D721Med (cell line): ENCODE data around the gene MCUB.

ENCODE experiments used
- DNase-seq: peaks from one replicate; pipeline ENCODE4 v3.0.0; 2011; ENCODE audit warnings: low spot score; ENCODE audit not compliant: insufficient read length
- FAIRE-seq: peaks from 2 replicates; lab custom pipeline; 2011; peaks lifted over from hg19 to GRCh38; lab: Jason Lieb, UNC
- TF ChIP-seq, protein P1 (sequence below): IDR thresholded peaks from 2 replicates; pipeline ENCODE4 v1.5.1; 2012; ENCODE audit warnings: mild to moderate bottlenecking, control low read depth; ENCODE audit not compliant: insufficient read depth; ENCODE audit errors: missing control alignments

MCUB gene

DNA sequence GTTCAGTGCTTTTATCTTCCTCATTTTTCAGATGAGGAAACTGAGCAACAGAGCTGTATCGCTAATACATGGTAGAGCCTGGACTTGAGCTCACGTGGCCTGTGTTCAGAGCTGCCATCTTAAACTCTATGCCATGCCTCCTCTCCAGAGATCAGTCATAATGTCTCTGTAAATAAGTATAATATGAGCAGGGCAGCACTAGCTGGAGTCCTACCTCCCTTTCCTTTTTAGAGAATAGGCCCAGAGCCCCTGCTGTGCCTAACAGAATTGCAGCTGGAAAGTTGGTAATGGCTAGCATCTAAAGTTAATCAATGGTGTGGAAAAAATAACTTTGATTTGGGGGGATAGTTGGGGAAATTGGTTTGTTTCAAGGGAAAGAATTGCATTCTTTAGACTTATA, 122.8 kb downstream of the MCUB start:
- no peak for DNase-seq
- FAIRE-seq, result no peak
- TF ChIP-seq, protein P1, sequence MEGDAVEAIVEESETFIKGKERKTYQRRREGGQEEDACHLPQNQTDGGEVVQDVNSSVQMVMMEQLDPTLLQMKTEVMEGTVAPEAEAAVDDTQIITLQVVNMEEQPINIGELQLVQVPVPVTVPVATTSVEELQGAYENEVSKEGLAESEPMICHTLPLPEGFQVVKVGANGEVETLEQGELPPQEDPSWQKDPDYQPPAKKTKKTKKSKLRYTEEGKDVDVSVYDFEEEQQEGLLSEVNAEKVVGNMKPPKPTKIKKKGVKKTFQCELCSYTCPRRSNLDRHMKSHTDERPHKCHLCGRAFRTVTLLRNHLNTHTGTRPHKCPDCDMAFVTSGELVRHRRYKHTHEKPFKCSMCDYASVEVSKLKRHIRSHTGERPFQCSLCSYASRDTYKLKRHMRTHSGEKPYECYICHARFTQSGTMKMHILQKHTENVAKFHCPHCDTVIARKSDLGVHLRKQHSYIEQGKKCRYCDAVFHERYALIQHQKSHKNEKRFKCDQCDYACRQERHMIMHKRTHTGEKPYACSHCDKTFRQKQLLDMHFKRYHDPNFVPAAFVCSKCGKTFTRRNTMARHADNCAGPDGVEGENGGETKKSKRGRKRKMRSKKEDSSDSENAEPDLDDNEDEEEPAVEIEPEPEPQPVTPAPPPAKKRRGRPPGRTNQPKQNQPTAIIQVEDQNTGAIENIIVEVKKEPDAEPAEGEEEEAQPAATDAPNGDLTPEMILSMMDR, result no peak

DNA sequence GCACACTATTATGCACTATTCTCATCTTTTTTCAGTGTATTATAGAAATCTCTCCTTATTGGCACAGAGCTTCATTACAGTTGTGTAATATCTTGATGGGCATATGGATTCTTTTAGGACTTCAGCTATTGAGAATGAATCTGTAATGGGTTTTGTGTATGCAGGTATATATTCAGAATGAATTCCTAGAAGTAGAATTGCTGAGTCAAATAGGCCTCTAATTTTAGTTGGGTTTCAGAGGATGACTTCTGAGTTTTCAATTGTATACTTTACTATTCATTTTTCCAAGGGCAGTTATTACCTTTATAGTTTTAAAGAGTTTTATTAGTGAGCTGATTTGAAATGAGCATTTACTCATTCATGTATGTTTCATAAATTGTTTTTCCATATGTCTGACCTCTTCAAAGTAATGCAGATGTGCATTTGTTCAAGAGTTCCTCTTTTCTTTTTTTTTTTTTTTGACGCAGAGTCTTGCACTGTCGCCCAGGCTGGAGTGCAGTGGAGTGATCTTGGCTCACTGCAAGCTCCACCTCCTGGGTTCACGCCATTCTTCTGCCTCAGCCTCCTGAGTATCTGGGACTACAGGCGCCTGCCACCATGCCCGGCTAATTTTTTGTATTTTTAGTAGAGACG, 123.7 kb downstream of the MCUB start:
- DNase-seq (no peak), FAIRE-seq (no peak)
- TF ChIP-seq, protein P1, result no peak

DNA sequence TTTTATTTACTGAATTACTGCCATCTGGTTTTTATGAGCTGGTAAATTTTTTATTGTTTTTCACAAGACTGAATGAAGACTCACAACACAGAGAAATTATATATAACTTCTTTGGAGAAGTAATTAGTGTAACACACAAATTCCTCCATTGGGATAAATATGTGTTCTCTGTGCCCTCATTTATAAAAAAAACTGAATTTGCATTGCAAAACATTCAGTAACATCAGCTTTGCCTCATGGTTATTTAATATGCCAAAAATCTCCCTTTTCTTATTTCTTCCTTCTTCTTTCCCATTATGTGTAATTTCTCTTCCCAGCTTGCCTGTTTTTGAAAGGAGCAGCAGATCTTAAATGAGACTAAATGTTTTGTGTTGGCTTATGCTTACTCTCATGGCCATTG, 124.7 kb downstream of the MCUB start:
- DNase-seq, result no peak
- no peak for FAIRE-seq
- TF ChIP-seq, protein P1, result no peak

DNA sequence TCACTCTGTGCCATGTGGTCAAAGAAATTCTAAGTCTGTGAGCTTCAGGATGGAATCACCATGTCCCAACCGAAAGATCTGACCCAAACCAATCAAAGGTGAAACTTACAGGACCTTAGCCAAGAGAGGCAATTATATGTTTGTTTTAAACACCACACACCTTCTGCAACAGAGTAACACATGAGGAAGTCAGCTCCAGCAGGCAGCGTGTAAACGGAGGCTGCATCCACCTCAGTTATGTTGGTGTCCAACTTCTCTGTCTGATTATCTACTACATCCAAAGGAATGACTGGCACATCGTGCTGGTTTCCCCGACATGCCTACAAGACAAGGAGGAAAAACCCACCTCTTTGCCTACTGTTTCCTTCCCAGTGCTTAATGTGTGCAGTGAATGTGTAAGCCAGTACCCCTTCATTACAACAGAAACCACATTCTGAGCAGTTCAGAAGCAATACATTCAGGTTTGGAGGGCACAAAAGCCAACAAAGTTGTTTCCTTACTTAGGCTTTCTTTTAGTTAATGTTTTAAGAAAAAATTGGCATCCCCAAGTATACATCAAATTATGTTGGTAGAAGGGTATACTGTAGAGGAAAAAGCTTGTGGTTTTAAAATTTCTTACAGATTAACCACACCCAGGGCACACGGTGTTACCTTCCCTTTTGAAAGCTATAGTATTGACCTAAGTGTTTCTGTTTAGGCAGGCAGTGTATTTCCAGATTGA, 130.8 kb downstream of the MCUB start:
- no peak for FAIRE-seq

DNA sequence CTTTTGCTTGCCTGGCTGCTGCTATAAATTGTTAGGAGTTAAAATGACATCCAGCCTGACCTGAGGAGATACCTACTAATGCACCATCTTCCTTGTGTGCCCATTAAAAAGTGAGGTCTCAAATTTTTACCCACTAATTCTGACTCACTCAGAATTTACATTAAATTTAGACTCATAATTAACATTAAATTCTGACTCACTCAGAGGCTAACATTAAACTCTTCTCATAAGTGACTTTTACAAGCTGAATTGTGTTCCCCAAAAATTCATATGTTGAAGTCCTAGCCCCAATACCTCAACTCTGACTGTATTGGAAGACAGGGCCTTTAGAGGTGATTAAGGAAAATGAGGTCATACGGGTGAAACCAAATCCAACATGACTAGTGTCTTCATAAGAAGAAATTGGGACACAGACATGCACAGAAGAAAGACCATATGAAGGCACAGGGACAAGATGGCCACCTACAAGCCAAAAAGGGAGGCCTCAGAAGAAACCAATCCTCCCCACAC, 131.4 kb downstream of the MCUB start:
- TF ChIP-seq, protein P1, result no peak
- no peak for FAIRE-seq
- no peak for DNase-seq

More for the DNA sequence above, 130.8 kb downstream of the MCUB start:
- no peak for DNase-seq
- TF ChIP-seq, protein P1, result no peak

DNA sequence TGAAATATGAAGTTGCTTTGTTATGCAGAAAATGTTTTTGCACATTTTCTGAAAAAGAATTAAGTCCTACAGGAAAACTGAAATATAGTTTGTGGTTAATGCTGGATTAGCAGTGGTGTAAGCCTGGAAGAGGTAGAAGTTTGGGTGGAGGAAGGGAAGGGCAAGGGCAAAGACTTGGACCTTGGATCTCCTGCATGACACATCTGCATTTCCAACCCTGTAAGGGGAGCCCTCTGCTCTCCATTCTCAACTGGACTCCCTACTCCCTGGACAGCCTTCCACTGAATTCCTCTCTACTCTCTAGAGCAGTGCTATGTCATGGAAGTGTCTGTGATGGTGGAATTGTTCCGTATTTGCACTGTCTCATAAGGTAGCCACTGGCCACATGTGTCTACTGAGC, 138.6 kb downstream of the MCUB start:
- TF ChIP-seq, protein P1, result no peak
- DNase-seq, result no peak
- FAIRE-seq, result no peak
